Aorta (tissue), 5 donors: Measurements from ENCODE around the gene KCNIP3. TPM values are rescaled to one million over a fixed set of nuclear protein-coding genes. Genes with fewer than 3 reads are reported as not detected.

Source experiments
- ATAC-seq: fragments of 200-7000 bp; cut with Tn5 transposase; one replicate; pipeline ENCODE4 v1.9.1; 2022; ENCODE audit warnings: moderate library complexity; ENCODE audit not compliant: low FRiP score
- DNase-seq, 2 donors: peaks; one replicate each; pipeline ENCODE4 v3.0.0-alpha.2; 2020
- H3K27ac ChIP-seq, 2 donors: one replicate each; pipeline ENCODE4 v1.5.1; 2013; ENCODE audit warnings: low read length in 2 of 2, mild to moderate bottlenecking in 2 of 2, moderate library complexity in 2 of 2, control low read depth in 1 of 2, inconsistent platforms in 1 of 2, low read depth in 1 of 2
- H3K27me3 ChIP-seq, 2 donors: one replicate each; pipeline ENCODE4 v1.6.1; 2013; ENCODE audit warnings: control low read depth in 1 of 2, low read length in 1 of 2, mild to moderate bottlenecking in 1 of 2, moderate library complexity in 1 of 2; ENCODE audit not compliant: insufficient read depth in 2 of 2, control insufficient read depth in 1 of 2
- H3K36me3 ChIP-seq, 2 donors: one replicate each; pipeline ENCODE4 v1.6.1; 2013; ENCODE audit warnings: control low read depth in 1 of 2, low read length in 1 of 2, mild to moderate bottlenecking in 1 of 2; ENCODE audit not compliant: insufficient read depth in 2 of 2, control insufficient read depth in 1 of 2
- H3K4me1 ChIP-seq, 2 donors: one replicate each; pipeline ENCODE4 v1.6.1; 2013; ENCODE audit warnings: low read length in 2 of 2, control low read depth in 1 of 2, mild to moderate bottlenecking in 1 of 2, moderate library complexity in 1 of 2; ENCODE audit not compliant: insufficient read depth in 2 of 2, control insufficient read depth in 1 of 2
- H3K4me3 ChIP-seq, 2 donors: one replicate each; pipeline ENCODE4 v1.5.1; 2013; ENCODE audit warnings: low read length in 2 of 2, control low read depth in 1 of 2, mild to moderate bottlenecking in 1 of 2
- H3K9me3 ChIP-seq: one replicate; pipeline ENCODE4 v1.6.1; 2013; ENCODE audit warnings: mild to moderate bottlenecking, low read length; ENCODE audit not compliant: control insufficient read depth
- WGBS, 2 donors: extraction: QIAGEN DNeasy Blood & Tissue Kit; methylation state at CpG; one replicate each; pipeline ENCODE4 v1.1.7; 2013; 5-methylcytosine and 5-hydroxymethylcytosine counted together
- intact Hi-C, 2 donors: fragments of 100-400 bp; cut with DNase I; formaldehyde crosslinking; loops; one replicate each; pipeline versions ENCODE4 v1.14.2 to v1.15.0; 2022
- long read RNA-seq, 2 donors: library from polyadenylated mRNA; unstranded; transcript quantifications; one replicate each; pipeline ENCODE4 v2.0.0, GENCODE V29; 2020 to 2021
- polyA plus RNA-seq, 2 donors: library from polyadenylated mRNA; stranded (reverse); fragments of 200-250 nt; gene quantifications; one replicate each; pipeline ENCODE4 v1.2.3, GENCODE V29; 2013
- total RNA-seq, 2 donors: library from RNA; stranded (reverse); fragmentation: NEBNext Ultra II Directional; extraction: Animal tissue kit (Norgen Biotek cat#: 25700); gene quantifications; one replicate each; pipeline ENCODE4 v1.2.1, GENCODE V29; 2021
- donor health status: healthy with polysubstance abuse.
- donor health status: Bipolar disorder and iron deficiency.
- donor health status: DM: no; HTN: no; CAD: no.
- donor health status: DM: no; HTN: no; CAD: no.
- donor health status: DM: yes; HTN: yes; CAD: no.

KCNIP3 gene
- total RNA-seq (10 to 100 TPM in 1 of 2 donors, 1 to 10 TPM in 1; 7.7 to 10.7 TPM), polyA plus RNA-seq (1 to 10 TPM; 2.9 to 7.6 TPM)
- long read RNA-seq, donor 1, partial matches to known transcripts, result 2 of 3 reads
- long read RNA-seq, donor 1, other reads (novel, unspliced or antisense), result 1 of 3 reads
- long read RNA-seq, donor 2, partial matches to known transcripts, result 0 of 7 reads
- long read RNA-seq, donor 2, other reads (novel, unspliced or antisense), result 6 of 7 reads

DNA sequence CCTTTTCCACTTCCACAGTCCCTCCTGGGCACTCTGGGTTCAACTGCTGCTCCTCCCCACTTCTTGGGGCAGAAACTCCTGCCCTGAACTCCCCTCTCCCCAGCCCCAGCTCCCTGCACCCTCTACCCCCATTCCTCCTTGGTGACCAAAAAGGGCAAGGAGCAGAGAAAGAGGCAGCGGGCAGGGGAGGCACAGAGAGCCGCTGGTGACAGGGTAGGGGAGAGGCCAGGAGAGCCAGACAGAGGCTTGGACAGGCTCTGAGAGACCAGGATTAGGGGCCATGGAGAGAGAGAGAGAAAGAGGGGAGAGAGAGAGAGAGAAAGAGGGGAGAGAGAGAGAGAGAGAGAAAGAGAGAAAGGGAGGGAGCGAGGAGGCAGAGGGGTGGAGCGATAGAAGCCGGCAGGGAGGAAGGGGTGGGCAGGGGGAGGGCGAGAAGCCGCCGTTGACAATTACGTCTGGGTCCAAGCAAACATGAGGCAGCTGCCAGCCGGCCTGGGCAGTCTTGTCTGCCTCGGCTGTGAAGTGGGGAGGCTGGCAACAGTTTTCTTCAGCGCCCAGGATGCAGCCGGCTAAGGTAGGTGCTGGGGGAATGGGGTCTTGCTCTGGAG is at the start of gene KCNIP3:
Gene KCNIP3 (plus strand): TSS at position 468 of the 608 bp plus-strand sequence. CDS start 92 bp downstream, at position 560.
- WGBS, 2 donors, result 2 to 3% methylated on average over 8 to 13 of the region's 13 CpGs
- Histone ChIP-seq H3K27ac (no peak within 1 kb of the TSS), H3K4me1 (no peaks in the 10 kb centered on the region), H3K4me3 (no peak within 1 kb of the TSS), H3K36me3 (no peaks in the 10 kb centered on the region), H3K27me3 (no peaks in the 10 kb centered on the region), H3K9me3 (no peaks in the 10 kb centered on the region)
- no peak for DNase-seq
- ATAC-seq, result no peak
- intact Hi-C loops, result no loop called here

DNA sequence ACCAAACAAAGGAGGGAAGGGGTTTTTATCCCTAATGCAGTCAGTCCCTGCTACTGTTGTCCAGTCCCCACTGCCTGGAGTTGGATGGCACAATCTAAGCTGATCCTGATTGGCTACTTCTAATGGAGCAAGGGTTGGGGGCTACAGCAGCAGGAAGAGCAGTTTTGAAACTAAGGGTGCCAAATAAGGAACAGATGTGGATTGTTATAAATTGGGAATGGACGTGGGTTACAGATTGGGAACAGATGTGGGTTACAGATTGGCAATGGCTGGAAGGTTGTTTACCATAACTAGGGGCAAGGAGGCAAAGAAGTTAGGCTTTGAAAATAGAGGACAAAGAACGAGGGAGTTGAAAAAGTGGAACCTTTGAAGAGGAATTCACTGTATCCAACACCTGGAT is 38.9 kb upstream of the KCNIP3 start:
- Histone ChIP-seq H3K36me3 (no peaks in the 10 kb centered on the region), H3K4me3 (no peak overlapping the region), H3K27me3 (no peaks in the 10 kb centered on the region), H3K27ac (no peak overlapping the region), H3K4me1 (no peaks in the 10 kb centered on the region), H3K9me3 (peaks cover 2% of the 10 kb centered on the region)
- no peak for DNase-seq
- intact Hi-C loops, result no loop called here
- 43 to 62% methylated on average over 2 of the region's 2 CpGs for WGBS, 2 donors
- no peak for ATAC-seq

DNA sequence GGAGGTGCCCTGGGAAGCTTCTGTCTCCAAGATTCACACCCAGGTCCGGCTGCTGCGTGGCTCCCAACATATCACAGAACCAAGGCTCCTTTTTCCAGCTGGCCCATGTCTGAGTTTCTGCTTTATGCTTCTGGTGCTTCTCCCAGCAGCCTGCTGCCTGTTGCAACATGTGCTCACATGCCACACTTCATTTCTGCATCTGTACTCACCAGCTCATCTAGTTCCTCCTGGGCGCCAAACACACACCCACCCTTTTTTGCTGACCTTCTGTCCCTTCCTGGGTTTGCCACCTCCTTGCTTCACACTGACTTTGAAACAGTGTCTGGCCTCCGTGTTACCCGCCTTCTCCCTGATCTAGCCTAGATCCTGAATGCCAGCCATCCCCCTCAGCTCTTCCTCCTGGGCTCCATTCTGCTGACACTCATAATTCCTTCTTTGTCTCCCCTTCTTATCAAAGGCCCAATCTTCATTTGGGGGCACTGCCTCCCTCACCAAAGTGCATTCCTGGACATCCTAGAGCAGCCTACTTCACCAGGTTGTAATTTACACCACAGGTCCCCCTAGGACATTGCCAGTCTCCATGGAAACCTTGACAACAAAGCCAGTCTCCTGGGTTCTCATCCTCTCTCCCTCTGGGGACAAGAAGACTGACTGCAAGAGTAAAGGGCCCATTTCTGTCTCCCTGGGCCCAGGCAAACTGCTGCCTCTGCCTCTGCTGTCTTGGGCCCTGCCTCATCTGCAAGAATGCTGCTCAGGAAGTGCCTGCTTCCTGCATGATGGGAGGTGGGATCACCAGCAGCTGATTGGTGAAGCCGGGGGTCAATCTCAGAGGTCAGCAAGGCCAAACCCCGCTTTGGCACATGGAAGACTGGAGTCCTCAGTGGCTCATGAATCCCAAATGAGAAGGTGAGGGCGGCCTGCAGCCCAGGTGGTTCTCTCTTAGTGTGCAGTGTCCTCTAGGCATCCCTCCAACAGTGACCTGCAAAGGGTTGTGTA is 36.8 kb upstream of the KCNIP3 start:
- Histone ChIP-seq H3K27me3 (no peaks in the 10 kb centered on the region), H3K4me1 (no peaks in the 10 kb centered on the region), H3K4me3 (no peak overlapping the region), H3K36me3 (no peaks in the 10 kb centered on the region), H3K9me3 (peaks cover 2% of the 10 kb centered on the region), H3K27ac (no peak overlapping the region)
- intact Hi-C loops, result no loop called here
- DNase-seq (no peak), ATAC-seq (no peak)
- 86 to 88% methylated on average over 8 of the region's 8 CpGs for WGBS, 2 donors

DNA sequence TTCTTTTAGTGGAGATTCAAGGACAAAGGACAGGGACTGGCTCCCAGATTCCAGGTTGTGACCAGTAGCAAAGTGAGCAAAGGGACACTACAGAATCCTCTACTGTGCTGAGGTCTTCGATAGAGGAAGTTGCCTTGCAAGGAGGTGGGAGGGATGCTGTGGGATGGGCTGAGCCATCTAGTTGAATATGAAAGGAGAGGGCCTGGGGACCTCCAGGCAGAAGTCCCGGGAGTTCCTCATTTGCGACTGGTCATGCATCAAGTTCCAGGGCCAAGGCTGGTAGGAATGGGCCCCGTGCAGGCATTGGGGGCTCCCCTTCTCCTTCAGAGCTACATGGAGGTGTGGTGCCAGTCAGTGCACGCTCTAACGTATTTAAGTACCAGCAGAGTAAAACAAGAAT is 35.5 kb upstream of the KCNIP3 start:
- intact Hi-C loops, result no loop called here
- Histone ChIP-seq H3K36me3 (no peaks in the 10 kb centered on the region), H3K4me3 (no peak overlapping the region), H3K27me3 (no peaks in the 10 kb centered on the region), H3K4me1 (no peaks in the 10 kb centered on the region), H3K9me3 (peaks cover 2% of the 10 kb centered on the region), H3K27ac (no peak overlapping the region)
- WGBS, 2 donors, result 66% methylated on average over 6 of the region's 6 CpGs
- DNase-seq, result no peak
- ATAC-seq, result no peak

DNA sequence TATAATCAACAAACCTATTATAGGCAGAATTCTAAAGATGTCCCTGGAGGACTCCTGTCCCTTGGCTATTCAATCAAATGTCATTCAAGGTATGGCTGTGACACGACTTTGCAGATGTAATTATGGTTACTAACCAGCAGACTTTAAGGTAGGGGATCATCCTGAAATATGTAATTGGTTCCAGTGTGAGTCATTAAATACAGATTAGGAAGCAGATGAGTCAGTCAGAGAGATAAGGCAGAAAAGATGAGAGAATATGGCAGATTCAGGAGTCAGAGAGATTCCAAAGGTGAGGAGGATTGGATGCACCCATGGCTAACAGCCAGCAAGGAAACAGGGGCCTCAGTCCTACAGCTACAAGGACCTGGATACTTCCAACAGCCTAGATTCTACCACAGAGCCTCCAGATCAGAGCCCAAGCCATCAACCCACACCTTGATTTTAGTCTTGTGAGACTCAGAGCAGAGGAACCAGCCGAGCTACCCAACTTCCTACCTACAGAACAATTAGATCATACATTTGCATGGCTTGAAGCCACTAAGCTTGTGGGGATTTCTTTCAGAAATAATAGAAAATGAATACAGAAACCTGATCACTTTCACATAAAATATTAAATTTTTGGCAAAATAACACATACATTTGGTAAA is 34.1 kb upstream of the KCNIP3 start:
- Histone ChIP-seq H3K36me3 (no peaks in the 10 kb centered on the region), H3K4me3 (no peak overlapping the region), H3K27ac (no peak overlapping the region), H3K27me3 (no peaks in the 10 kb centered on the region), H3K4me1 (no peaks in the 10 kb centered on the region), H3K9me3 (peaks cover 2% of the 10 kb centered on the region)
- intact Hi-C loops, result no loop called here
- no peak for ATAC-seq
- DNase-seq, result no peak
- WGBS, 2 donors, result 80 to 81% methylated on average over 2 of the region's 2 CpGs

DNA sequence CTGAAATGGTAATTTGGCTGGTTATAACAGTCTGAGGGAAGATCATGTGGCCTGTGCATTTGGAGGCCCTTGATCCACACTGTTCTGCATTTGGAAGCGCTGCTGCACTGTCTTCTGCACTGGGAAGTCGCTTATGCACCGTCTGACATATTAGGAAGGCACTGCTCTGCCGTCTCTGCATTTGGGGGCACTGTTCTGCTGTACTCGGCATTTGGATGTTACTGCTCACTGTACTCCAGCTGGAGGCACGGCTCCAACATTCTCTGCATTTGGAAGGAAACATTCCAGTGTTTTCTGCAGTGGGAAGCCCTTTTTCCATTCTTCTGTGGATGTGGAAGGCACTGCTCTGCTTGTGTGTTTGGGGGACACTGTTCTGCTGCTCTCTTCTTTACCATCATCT is 32.5 kb upstream of the KCNIP3 start:
- Histone ChIP-seq H3K27me3 (no peaks in the 10 kb centered on the region), H3K4me1 (no peaks in the 10 kb centered on the region), H3K27ac (no peak overlapping the region), H3K4me3 (no peak overlapping the region), H3K36me3 (no peaks in the 10 kb centered on the region), H3K9me3 (no peaks in the 10 kb centered on the region)
- ATAC-seq (no peak), DNase-seq (no peak)
- intact Hi-C loops, result no loop called here
- WGBS, 2 donors, result 17 to 21% methylated on average over 6 of the region's 6 CpGs

DNA sequence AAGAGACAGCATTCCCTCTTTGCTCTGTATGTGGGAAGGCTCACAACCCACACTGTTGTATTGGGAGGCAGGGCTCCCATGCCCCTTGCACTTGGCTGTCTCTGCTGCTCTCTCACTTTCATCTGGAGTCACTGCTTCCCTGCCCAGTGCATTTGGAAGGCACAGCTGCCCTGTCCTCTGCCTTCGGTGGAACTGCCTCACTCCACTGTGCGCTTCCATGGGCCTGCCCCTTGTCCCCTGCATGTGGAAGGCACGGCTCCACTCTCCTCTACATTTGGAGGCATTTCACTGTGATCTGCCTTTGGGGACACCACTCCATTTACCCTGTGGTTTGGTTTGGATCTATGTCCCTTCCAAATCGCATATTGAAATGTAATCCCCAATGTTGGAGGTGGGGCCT is 32.0 kb upstream of the KCNIP3 start:
- no peak overlapping the region for H3K4me3 ChIP-seq
- 75 to 77% methylated on average over 4 of the region's 4 CpGs for WGBS, 2 donors
- H3K4me1 ChIP-seq, result no peaks in the 10 kb centered on the region
- DNase-seq, result no peak
- H3K36me3 ChIP-seq, result no peaks in the 10 kb centered on the region
- intact Hi-C loops, result no loop called here
- no peaks in the 10 kb centered on the region for H3K27me3 ChIP-seq
- H3K9me3 ChIP-seq, result no peaks in the 10 kb centered on the region
- no peak overlapping the region for H3K27ac ChIP-seq
- no peak for ATAC-seq

DNA sequence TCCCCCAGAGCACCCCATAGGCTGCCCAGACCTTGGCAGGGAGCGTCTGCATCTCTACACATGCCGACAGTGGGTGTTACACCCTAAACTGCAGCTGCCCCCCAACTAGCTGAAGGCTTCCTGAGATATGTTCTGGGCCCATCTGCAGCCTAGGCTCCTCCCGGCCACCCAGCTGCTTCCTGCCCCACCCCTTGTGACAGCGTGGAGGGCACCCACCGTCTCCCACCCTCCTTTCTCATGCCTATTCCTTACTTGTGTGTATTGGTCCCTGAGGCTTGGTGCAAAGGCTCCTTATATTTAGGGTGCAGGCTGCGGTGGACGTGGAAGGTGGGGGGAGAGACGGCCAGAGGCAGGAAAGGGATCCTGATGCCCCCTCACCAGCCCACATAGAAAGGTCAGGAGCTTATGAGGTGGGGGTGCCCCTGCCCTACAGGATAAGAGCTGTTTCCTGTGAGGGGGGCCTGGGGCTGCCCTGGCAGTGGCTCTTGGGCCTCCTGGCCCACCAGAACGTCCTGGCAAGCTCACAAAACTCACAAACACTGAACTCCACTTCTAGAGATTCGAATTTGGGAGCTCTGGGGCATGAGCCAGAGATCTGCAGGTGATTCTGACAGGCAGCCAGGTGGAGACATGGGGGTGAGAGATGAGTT is 30.2 kb upstream of the KCNIP3 start:
- 84 to 86% methylated on average over 9 to 10 of the region's 10 CpGs for WGBS, 2 donors
- Histone ChIP-seq H3K36me3 (no peaks in the 10 kb centered on the region), H3K4me3 (no peak overlapping the region), H3K27ac (no peak overlapping the region), H3K4me1 (no peaks in the 10 kb centered on the region), H3K9me3 (no peaks in the 10 kb centered on the region), H3K27me3 (no peaks in the 10 kb centered on the region)
- no peak for ATAC-seq
- peak in 1 of 2 donors; percentile 51 for DNase-seq
- intact Hi-C loops, result no loop called here
